B cell (primary cell): ENCODE measurements around the gene EEF1A2. TPM values are rescaled to one million over a fixed set of nuclear protein-coding genes. Genes with fewer than 3 reads are reported as not detected.

Experiments
- ATAC-seq: fragments of 200-7000 bp; cut with Tn5 transposase; one replicate; pipeline ENCODE4 v1.10.0; 2021; ENCODE audit warnings: low read depth, mild to moderate bottlenecking, moderate number of reproducible peaks, moderate library complexity
- CTCF ChIA-PET: fragments of 350-600 bp; sonication (Branson Sonifier 250); formaldehyde crosslinking; loops from one replicate; lab custom pipeline; 2021; ENCODE audit warnings: antibody characterized with exemption, inconsistent platforms; lab: Charles Lee
- POLR2A ChIA-PET: fragments of 350-600 bp; sonication (Branson Sonifier 250); formaldehyde crosslinking; loops from one replicate; lab custom pipeline; 2021; ENCODE audit warnings: antibody characterized with exemption; lab: Charles Lee
- DNase-seq: peaks from one replicate; pipeline ENCODE4 v3.0.0; 2013
- H2AFZ ChIP-seq: 2 replicates; pipeline ENCODE4 v1.6.1; 2012; ENCODE audit warnings: mild to moderate bottlenecking, low read depth, low read length; ENCODE audit not compliant: insufficient read depth, poor library complexity, severe bottlenecking
- H3K27ac ChIP-seq, 2 donors: 1 replicate in 1 of 2; 2 replicates in 1 of 2; pipeline ENCODE4 v1.5.1; 2012 to 2013; ENCODE audit warnings: low read length in 2 of 2, mild to moderate bottlenecking in 2 of 2, moderate library complexity in 1 of 2
- H3K27me3 ChIP-seq, 4 experiments: fragments of 200-600 bp in 1 of 4; sonication (generic) in 1 of 4; replicated peaks in 1 of 4; 1 replicate in 2 of 4; 2 replicates in 2 of 4; pipeline versions ENCODE4 v1.6.1 to v1.7.0; 2013 to 2016; ENCODE audit warnings: low read length in 3 of 4, mild to moderate bottlenecking in 2 of 4, mixed read lengths in 1 of 4, moderate library complexity in 1 of 4; ENCODE audit not compliant: insufficient read depth in 4 of 4, control insufficient read depth in 3 of 4; ENCODE audit errors: control extremely low read depth in 1 of 4
- H3K36me3 ChIP-seq, 2 experiments: replicated peaks in 1 of 2; 1 replicate in 1 of 2; 2 replicates in 1 of 2; pipeline versions ENCODE4 v1.6.1 to v1.7.1; 2013; ENCODE audit warnings: low read length in 1 of 2; ENCODE audit not compliant: insufficient read depth in 2 of 2, control insufficient read depth in 1 of 2; ENCODE audit errors: control extremely low read depth in 1 of 2, extremely low read depth in 1 of 2
- H3K4me1 ChIP-seq, 2 donors: fragments of 200-600 bp in 1 of 2; sonication (generic) in 1 of 2; 1 replicate in 1 of 2; 2 replicates in 1 of 2; pipeline versions ENCODE4 v1.5.1 to v1.6.1; 2013 to 2017; ENCODE audit warnings: low read length in 2 of 2; ENCODE audit not compliant: control insufficient read depth in 2 of 2, insufficient read depth in 2 of 2
- H3K4me2 ChIP-seq: replicated peaks from 2 replicates; pipeline ENCODE3; 2012; ENCODE audit warnings: mild to moderate bottlenecking, low read depth, low read length; ENCODE audit not compliant: poor library complexity, severe bottlenecking
- H3K4me3 ChIP-seq, 5 experiments: fragments of 200-600 bp in 1 of 5; sonication (generic) in 1 of 5; 1 replicate in 3 of 5; 2 replicates in 2 of 5; pipeline versions ENCODE4 v1.5.1 to v1.7.0; 2011 to 2016; ENCODE audit warnings: low read length in 4 of 5, mild to moderate bottlenecking in 4 of 5, low read depth in 2 of 5, control low read depth in 1 of 5, moderate library complexity in 1 of 5; ENCODE audit not compliant: insufficient read depth in 1 of 5; ENCODE audit errors: control extremely low read depth in 1 of 5, extremely low read depth in 1 of 5
- H3K79me2 ChIP-seq: fragments of 200-600 bp; sonication (generic); one replicate; pipeline ENCODE4 v1.6.0; 2016; ENCODE audit warnings: low read length; ENCODE audit not compliant: control insufficient read depth, insufficient read depth
- H3K9ac ChIP-seq: fragments of 200-600 bp; sonication (generic); 2 replicates; pipeline ENCODE4 v1.6.1; 2017; ENCODE audit warnings: mild to moderate bottlenecking, low read length, moderate library complexity
- H3K9me3 ChIP-seq, 3 donors: one replicate each; pipeline versions ENCODE4 v1.6.1 to v1.7.1; 2013; ENCODE audit warnings: low read length in 2 of 3; ENCODE audit not compliant: control insufficient read depth in 2 of 3, insufficient read depth in 1 of 3; ENCODE audit errors: control extremely low read depth in 1 of 3
- H4K20me1 ChIP-seq: 2 replicates; pipeline ENCODE4 v1.6.0; 2012; ENCODE audit warnings: mild to moderate bottlenecking, low read length; ENCODE audit not compliant: insufficient read depth, control insufficient read depth, poor library complexity, severe bottlenecking
- H3K27ac Mint-ChIP-seq: one replicate; pipeline ENCODE4 v1.8.0; 2021; ENCODE audit warnings: mixed read lengths
- H3K27me3 Mint-ChIP-seq: one replicate; pipeline ENCODE4 v1.8.0; 2021; ENCODE audit warnings: mixed read lengths
- H3K4me1 Mint-ChIP-seq: one replicate; pipeline ENCODE4 v1.8.0; 2021; ENCODE audit warnings: mixed read lengths
- H3K4me3 Mint-ChIP-seq: one replicate; pipeline ENCODE4 v1.8.0; 2021; ENCODE audit warnings: mixed read lengths
- H3K9me3 Mint-ChIP-seq: one replicate; pipeline ENCODE4 v1.8.0; 2022; ENCODE audit warnings: mixed read lengths; ENCODE audit not compliant: insufficient read depth
- EZH2 ChIP-seq: IDR thresholded peaks from 2 replicates; pipeline ENCODE4 v1.6.1; 2012; ENCODE audit warnings: borderline replicate concordance, low read depth, mild to moderate bottlenecking, moderate library complexity, low read length; ENCODE audit not compliant: insufficient read depth, poor library complexity, severe bottlenecking
- WGBS: methylation state at CpG from one replicate; pipeline ENCODE4 v1.1.5; 2013; ENCODE audit warnings: missing lambda C conversion rate; ENCODE audit not compliant: insufficient coverage; 5-methylcytosine and 5-hydroxymethylcytosine counted together
- intact Hi-C: fragments of 100-400 bp; cut with micrococcal nuclease; formaldehyde crosslinking; loops from one replicate; pipeline ENCODE4 v1.10.0; 2022
- polyA plus RNA-seq: library from polyadenylated mRNA; depleted of rRNA; stranded (reverse); fragments of >200 nt; gene quantifications from 2 replicates; pipeline ENCODE4 v1.2.3, GENCODE V29; 2012
- total RNA-seq, 2 donors: library from RNA; stranded (reverse); fragments of 120-200 nt in 1 of 2; gene quantifications; 1 replicate in 1 of 2; 2 replicates in 1 of 2; pipeline versions ENCODE4 v1.2.3 to v1.2.4, GENCODE V29; 2013 to 2022
- TF ChIP-seq, protein P1 (sequence below): fragments of 200-600 bp; IDR thresholded peaks from one replicate; pipeline ENCODE4 v1.8.0; 2022; ENCODE audit warnings: antibody characterized with exemption, mild to moderate bottlenecking

The EEF1A2 gene
- total and polyA plus RNA-seq, 2 donors (not counting 1 experiment from before 2014, with no cell fraction given), result 2.2 to 2.9 TPM

DNA sequence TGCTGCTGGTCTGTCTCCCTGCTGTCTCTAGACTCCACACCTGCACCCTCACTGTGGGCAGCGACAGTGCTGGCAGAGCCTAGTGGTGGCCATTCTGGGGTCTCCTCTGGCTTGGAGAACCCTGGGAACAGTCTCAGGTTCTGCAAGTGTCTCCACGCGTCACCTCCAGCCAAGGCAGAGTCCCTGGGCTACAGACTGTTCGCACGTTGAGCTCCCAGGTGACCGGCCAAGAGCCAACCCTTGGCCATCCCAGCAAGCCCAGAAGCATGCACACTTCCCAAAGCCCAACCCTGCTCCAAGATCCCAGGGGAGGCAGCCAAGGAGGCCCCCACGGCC, 4.8 kb downstream of the EEF1A2 start:
- no peak overlapping the region for H2AFZ ChIP-seq
- H3K4me2 ChIP-seq, result no peak overlapping the region
- Mint-ChIP-seq H3K27me3 (peaks cover 11% of the 10 kb centered on the region), H3K9me3 (peaks cover 2% of the 10 kb centered on the region), H3K4me3 (no peak overlapping the region), H3K4me1 (peaks cover 7% of the 10 kb centered on the region), H3K27ac (no peak overlapping the region)
- intact Hi-C loops, result no loop called here
- peaks cover 14 to 19% of the 10 kb centered on the region in 2 donors for H3K4me1 ChIP-seq
- no peak for TF ChIP-seq EZH2
- TF ChIP-seq, protein P1, sequence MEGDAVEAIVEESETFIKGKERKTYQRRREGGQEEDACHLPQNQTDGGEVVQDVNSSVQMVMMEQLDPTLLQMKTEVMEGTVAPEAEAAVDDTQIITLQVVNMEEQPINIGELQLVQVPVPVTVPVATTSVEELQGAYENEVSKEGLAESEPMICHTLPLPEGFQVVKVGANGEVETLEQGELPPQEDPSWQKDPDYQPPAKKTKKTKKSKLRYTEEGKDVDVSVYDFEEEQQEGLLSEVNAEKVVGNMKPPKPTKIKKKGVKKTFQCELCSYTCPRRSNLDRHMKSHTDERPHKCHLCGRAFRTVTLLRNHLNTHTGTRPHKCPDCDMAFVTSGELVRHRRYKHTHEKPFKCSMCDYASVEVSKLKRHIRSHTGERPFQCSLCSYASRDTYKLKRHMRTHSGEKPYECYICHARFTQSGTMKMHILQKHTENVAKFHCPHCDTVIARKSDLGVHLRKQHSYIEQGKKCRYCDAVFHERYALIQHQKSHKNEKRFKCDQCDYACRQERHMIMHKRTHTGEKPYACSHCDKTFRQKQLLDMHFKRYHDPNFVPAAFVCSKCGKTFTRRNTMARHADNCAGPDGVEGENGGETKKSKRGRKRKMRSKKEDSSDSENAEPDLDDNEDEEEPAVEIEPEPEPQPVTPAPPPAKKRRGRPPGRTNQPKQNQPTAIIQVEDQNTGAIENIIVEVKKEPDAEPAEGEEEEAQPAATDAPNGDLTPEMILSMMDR, result no peak
- WGBS, result 87% methylated on average over 7 of the region's 7 CpGs
- no peaks in the 10 kb centered on the region for H3K79me2 ChIP-seq
- ATAC-seq (no peak), DNase-seq (no peak)
- peaks cover 0 to 5% (median 0%) of the 10 kb centered on the region in 3 donors for H3K9me3 ChIP-seq
- no peak overlapping the region for H3K27ac ChIP-seq
- H3K9ac ChIP-seq, result no peak overlapping the region
- H3K4me3 ChIP-seq, result no peak overlapping the region
- H3K36me3 ChIP-seq, result no peaks in the 10 kb centered on the region
- no peaks in the 10 kb centered on the region for H4K20me1 ChIP-seq
- H3K27me3 ChIP-seq, result peaks cover 0 to 38% (median 14%) of the 10 kb centered on the region in 4 experiments
- ChIA-PET CTCF (interaction anchor here (0.8 to 1.6 kb wide), 3 partner anchors 9 to 479 kb away, joined by 3 to 5 read pairs (median 4); no protein-coding TSS in a partner anchor), POLR2A (no interaction called here)

DNA sequence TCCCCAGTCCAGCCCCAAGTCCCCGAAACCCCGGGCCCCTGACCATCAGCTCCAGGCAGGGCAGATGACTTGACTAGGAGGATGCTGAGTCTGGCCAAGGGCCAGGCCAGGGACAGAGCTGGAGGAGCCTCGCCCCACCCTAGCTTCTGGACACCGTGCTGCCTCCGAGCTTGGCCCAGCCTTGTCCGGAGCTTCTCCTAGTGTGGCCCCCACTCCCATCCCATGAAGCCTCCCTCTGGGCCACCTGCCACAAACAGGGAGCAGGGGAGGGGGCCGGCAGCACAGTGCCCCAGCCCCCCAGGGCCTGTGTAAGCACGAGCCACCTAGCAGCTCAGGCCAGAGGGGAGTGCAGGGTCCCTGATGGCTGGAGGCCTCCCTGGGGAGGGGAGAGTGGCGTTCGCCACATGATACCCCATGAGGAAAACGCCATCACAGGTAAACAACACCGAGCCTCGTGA, 5.3 kb downstream of the EEF1A2 start:
- DNase-seq (no peak), ATAC-seq (no peak)
- H3K4me1 Mint-ChIP-seq, result peaks cover 7% of the 10 kb centered on the region
- Histone ChIP-seq H3K9me3 (peaks cover 0 to 8% (median 0%) of the 10 kb centered on the region in 3 donors), H3K4me3 (no peak overlapping the region), H3K9ac (no peak overlapping the region), H4K20me1 (no peaks in the 10 kb centered on the region), H3K36me3 (no peaks in the 10 kb centered on the region), H2AFZ (no peak overlapping the region), H3K4me1 (peaks cover 17 to 19% of the 10 kb centered on the region in 2 donors), H3K27ac (no peak overlapping the region), H3K27me3 (peaks cover 0 to 42% (median 15%) of the 10 kb centered on the region in 4 experiments), H3K79me2 (no peaks in the 10 kb centered on the region), H3K4me2 (no peak overlapping the region)
- no peak overlapping the region for H3K27ac Mint-ChIP-seq
- CTCF ChIA-PET, result interaction anchor here (0.8 to 1.6 kb wide), 3 partner anchors 10 to 480 kb away, joined by 3 to 5 read pairs (median 4); no protein-coding TSS in a partner anchor
- WGBS, result 64% methylated on average over 13 of the region's 13 CpGs
- POLR2A ChIA-PET, result interaction anchor here (0.5 kb wide), 1 partner anchor 523 kb away, joined by 4 read pairs; no protein-coding TSS in a partner anchor
- peaks cover 11% of the 10 kb centered on the region for H3K27me3 Mint-ChIP-seq
- TF ChIP-seq EZH2, result no peak
- TF ChIP-seq, protein P1, result no peak
- H3K9me3 Mint-ChIP-seq, result peaks cover 2% of the 10 kb centered on the region
- H3K4me3 Mint-ChIP-seq, result no peak overlapping the region
- intact Hi-C loops, result no loop called here
